Activated naive CD4-positive, alpha-beta T cell treated with anti-CD3 and anti-CD28 coated beads, Interleukin-2, amount 50 U/mL, for 72 hours (primary cell): ENCODE measurements around the gene PKD1. TPM values are rescaled to one million over a fixed set of nuclear protein-coding genes. Genes with fewer than 3 reads are reported as not detected.
A peak's percentile ranks its signal among the peaks of the same experiment; 100 is the strongest.
"Not testable (repeated sequence)": the region's sequence is repeated elsewhere in the genome, so short reads cannot be mapped to it uniquely, and the experiment has no call there.

ENCODE experiments used
- ATAC-seq, 2 donors: fragments of 150-1000 bp; cut with Tn5 transposase; 2 replicates each; pipeline ENCODE4 v1.10.0; 2021; ENCODE audit warnings: mild to moderate bottlenecking in 2 of 2, moderate library complexity in 2 of 2
- DNase-seq, 2 donors: peaks; one replicate each; pipeline ENCODE4 v3.0.0; 2021 to 2022; ENCODE audit warnings: low spot score in 2 of 2
- H3K27ac Mint-ChIP-seq, 2 donors: one replicate each; pipeline ENCODE4 v1.8.0; 2022; ENCODE audit warnings: mild to moderate bottlenecking in 2 of 2, mixed read lengths in 2 of 2
- H3K36me3 Mint-ChIP-seq, 2 donors: one replicate each; pipeline ENCODE4 v1.8.0; 2022; ENCODE audit warnings: mixed read lengths in 2 of 2
- H3K9me3 Mint-ChIP-seq, 2 donors: one replicate each; pipeline ENCODE4 v1.8.0; 2022; ENCODE audit warnings: mixed read lengths in 2 of 2
- total RNA-seq, 2 donors: library from RNA; stranded (reverse); gene quantifications; one replicate each; pipeline ENCODE4 v1.2.3, GENCODE V29; 2022

The PKD1 gene
- total RNA-seq, 2 donors from 2014 or later, result 77.0 to 87.6 TPM

- no peaks in the 10 kb centered on the region for H3K9me3 Mint-ChIP-seq
- no peak overlapping the region for H3K27ac Mint-ChIP-seq
- no peaks in the 10 kb centered on the region for H3K36me3 Mint-ChIP-seq
- DNase-seq, result no peak
- ATAC-seq, result no peak
These were observed 10.1 kb upstream of the PKD1 start for GRCh38 chr16:2145843-2146242.

DNA sequence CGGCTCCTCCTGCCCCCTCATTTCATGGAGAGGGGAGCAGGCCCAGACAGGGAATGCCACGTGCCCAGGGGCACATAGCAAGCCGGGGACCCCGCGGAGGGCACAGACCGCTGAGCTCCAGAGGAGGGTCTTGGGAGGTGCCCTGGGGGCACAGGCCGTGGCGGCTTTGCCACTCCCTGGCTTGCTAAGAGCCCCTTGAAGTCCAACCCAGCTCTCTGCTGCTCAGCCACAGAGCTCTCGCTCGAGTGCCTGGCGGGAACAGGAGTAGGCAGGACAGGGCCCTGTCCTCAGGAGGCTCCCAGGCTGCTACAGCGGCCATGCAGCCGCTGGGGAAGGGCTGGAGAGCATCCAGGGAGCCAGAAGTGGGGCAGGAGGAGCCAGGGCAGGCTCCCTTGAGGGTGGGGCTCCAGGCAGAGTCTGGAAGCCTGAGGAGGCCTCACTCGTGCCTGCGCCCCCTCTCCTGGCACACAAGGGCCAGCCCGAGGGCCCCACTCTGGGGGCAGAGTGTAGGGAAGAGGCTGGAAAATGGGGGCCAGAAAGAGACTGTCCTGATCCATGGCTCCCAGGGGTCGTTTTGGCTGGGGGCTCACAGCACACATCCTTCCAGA, 8.3 kb upstream of the PKD1 start:
- no peaks in the 10 kb centered on the region for H3K36me3 Mint-ChIP-seq
- no peaks in the 10 kb centered on the region for H3K9me3 Mint-ChIP-seq
- no peak for DNase-seq
- ATAC-seq, result no peak
- H3K27ac Mint-ChIP-seq, result no peak overlapping the region

DNA sequence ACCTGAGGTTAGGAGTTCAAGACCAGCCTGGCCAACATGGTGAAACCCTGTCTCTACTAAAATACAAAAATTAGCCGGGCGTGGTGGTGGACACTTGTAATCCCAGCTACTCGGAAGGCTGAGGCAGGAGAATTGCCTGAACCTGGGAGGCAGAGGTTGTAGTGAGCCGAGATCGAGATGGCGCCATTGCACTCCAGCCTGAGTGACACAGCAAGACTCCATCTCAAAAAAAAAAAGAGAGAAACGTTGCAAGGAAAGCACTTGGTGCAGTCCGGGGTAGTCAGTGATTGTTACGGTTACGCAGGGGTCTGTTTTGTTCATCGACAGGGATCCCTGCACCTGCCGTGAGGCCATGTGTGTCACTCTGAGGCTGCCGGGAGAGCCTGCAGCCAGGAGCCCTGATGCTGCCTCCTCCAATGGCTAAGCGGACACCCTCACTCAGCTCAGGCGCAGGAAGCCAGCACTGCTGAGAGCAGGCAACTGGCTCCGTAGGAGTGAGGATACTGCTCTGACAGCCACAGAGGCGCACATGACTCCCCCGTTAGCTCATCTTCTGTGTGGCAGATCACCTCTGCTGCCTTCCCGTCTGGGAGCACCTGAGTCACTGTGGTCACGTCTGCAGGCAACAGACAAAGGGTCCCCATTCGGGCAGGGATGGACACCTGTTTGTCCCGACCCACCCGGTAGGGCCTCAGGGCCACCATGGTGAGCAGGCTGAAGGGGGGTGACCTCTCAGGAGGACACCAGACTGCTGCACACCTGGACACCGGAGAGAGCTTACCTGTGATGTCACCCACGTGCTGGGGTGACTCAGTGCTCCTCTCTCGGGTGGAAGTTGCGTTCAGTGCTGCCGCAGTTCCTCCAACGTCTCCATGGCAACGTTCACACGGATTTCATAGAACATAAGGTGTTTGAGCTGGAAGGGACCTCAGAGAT, 7.5 kb upstream of the PKD1 start:
- H3K27ac Mint-ChIP-seq, result no peak overlapping the region
- ATAC-seq (peak in 1 of 2 donors; percentile 17), DNase-seq (no peak)

GRCh38 chr16:2135071-2135470, 627 bp downstream of the PKD1 start:
- H3K9me3 Mint-ChIP-seq, result not testable (repeated sequence)

More for the DNA sequence above, 7.5 kb upstream of the PKD1 start:
- Mint-ChIP-seq H3K9me3 (no peaks in the 10 kb centered on the region), H3K36me3 (no peaks in the 10 kb centered on the region)

DNA sequence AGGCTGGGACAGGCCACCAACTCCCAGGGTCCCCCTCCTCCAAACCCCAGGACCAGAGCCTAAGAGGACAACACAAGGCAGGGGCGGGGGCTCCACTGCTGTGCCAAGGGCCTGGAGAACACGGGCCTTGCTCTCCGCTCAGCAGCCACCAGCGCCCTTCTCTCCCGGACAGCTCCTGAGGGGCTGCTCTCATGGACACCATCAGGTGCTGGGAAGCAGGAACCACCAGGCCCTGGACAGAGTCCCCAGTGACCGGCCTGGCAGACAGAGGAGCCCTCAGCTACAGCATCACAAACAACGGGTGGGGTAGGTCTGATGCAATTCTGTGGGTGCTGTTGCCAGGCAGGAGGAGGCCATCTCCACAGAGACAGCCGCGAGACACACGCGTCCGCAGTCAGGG, 1.9 kb downstream of the PKD1 start:
- not testable (repeated sequence) for DNase-seq, H3K27ac Mint-ChIP-seq, ATAC-seq, H3K36me3 Mint-ChIP-seq, H3K9me3 Mint-ChIP-seq

More at GRCh38 chr16:2135071-2135470, 627 bp downstream of the PKD1 start:
- not testable (repeated sequence) for DNase-seq, ATAC-seq, H3K36me3 Mint-ChIP-seq
- H3K27ac Mint-ChIP-seq, result peak overlapping the region; percentile 39 to 85

DNA sequence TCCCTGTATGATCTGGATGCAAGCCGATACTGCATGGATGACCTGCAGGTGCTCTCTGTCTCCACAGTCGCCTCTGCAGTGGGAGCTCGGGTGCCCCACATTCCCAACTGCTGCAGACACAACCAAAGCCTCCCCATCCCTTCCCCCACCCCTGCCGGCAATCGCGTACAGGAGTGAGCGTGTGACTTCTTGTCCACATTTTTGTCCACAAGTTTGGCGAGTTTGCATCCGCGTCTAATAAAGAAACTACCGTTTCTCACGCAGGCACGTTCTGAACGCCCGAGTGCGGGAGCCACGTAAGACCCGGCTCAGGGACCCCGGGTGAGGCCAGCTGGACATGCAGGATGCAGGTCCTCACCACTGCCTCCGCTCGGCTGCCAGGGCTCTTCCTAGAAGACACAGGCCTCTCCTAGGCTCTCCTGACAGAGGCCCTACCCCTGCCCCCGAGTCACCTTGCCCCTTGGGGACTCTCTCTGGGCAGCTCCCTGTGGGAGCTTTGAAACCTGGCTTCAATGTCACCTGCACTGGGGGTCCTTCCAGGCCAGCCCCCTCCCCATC, 5.7 kb downstream of the PKD1 start:
- ATAC-seq, DNase-seq, H3K9me3 Mint-ChIP-seq, H3K27ac Mint-ChIP-seq, H3K36me3 Mint-ChIP-seq: not testable (repeated sequence)

GRCh38 chr16:2129251-2129650, 6.4 kb downstream of the PKD1 start:
- ATAC-seq, H3K9me3 Mint-ChIP-seq, H3K27ac Mint-ChIP-seq: not testable (repeated sequence)

DNA sequence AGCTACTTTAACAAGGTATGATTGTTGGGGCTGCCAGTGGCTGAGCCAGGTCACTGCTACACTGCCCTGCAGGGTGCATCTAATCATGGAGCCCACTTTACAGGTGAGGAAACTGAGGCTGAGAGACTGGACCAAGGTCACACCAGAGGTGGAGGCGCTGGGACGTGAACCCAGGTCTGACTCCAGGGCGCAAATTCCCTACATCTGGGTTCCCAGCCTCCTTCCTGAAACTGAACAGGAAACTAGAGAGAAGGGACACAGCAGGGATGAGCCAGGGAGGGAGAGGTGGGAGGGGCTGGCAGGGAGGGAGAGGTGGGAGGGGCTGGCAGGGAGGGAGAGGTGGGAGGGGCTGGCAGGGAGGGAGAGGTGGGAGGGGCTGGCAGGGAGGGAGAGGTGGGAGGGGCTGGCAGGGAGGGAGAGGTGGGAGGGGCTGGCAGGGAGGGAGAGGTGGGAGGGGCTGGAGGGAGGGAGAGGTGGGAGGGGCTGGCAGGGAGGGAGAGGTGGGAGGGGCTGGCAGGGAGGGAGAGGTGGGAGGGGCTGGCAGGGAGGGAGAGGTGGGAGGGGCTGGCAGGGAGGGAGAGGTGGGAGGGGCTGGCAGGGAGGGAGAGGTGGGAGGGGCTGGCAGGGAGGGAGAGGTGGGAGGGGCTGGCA, 7.9 kb downstream of the PKD1 start:
- not testable (repeated sequence) for DNase-seq

More at GRCh38 chr16:2129251-2129650, 6.4 kb downstream of the PKD1 start:
- not testable (repeated sequence) for H3K36me3 Mint-ChIP-seq, DNase-seq

DNA sequence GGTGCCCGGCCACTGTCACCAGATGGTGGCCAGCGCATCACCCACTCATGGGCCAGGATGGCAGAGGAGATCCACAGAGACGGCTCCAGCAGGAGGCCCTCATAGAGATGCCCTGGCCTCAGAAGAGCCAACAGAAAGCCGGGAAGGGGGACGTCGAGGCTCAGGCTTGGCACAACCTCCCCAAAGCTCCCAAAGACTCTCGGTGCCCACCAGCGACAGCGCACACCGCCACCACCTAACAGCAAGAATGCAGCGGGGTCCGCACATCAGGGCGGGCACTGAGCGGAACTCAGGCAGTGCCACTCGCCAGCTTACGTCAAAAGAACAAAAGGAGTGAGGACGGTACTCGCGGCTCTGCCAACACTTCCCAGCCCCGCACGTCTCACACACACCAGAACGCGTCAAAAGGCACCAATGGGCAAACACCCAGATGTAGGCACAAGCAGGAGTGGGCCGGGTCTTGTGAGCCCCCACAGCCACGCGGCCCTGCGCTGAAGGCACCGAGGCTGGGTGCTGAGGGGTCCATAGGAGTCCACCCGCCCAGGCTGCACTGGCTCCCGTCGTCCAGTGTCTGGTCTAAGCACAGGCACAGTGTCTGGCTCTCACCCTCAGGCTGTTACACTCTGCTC, 8.7 kb downstream of the PKD1 start:
- not testable (repeated sequence) for H3K9me3 Mint-ChIP-seq, H3K36me3 Mint-ChIP-seq, DNase-seq
- ATAC-seq, result peak; percentile 2 to 13
- peak overlapping the region in 1 of 2 donors; percentile 35 for H3K27ac Mint-ChIP-seq

More for the DNA sequence above, 7.9 kb downstream of the PKD1 start:
- not testable (repeated sequence) for H3K36me3 Mint-ChIP-seq, H3K9me3 Mint-ChIP-seq
- ATAC-seq, result peak; percentile 2 to 3
- peak overlapping the region in 1 of 2 donors; percentile 35 for H3K27ac Mint-ChIP-seq

DNA sequence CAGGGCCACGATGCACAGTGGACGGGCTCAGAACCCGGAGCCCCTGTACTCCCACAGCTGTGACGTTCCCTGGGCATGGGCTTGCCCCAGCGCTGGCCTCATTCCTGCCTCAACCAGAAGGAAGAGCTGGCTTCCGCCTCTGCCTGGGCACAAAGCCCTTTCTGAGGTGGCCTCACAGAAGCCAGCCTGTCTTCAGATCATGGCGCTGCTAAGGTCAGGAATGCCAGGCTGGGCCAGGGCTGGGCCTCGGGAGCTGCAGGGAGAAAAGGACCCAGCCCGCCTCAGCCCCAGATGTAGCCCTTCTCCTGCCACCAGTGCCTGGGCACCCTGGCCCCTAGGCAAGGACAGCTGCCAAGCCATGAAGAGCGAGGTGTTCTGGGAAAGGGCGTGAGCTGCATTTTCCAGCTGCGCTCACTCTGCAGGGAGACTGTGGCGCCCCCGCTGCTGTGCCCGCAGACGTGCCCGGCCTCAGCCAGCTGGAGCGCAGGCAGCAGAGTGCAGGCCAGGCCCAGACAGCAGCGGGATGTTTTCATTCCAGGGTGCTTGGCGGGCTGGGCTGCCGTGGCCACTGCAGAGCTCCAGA, 9.4 kb downstream of the PKD1 start:
- not testable (repeated sequence) for H3K36me3 Mint-ChIP-seq, H3K27ac Mint-ChIP-seq, H3K9me3 Mint-ChIP-seq, ATAC-seq, DNase-seq

GRCh38 chr16:2125609-2126008, 10.1 kb downstream of the PKD1 start:
- not testable (repeated sequence) for DNase-seq, H3K36me3 Mint-ChIP-seq, H3K27ac Mint-ChIP-seq, ATAC-seq, H3K9me3 Mint-ChIP-seq

DNA sequence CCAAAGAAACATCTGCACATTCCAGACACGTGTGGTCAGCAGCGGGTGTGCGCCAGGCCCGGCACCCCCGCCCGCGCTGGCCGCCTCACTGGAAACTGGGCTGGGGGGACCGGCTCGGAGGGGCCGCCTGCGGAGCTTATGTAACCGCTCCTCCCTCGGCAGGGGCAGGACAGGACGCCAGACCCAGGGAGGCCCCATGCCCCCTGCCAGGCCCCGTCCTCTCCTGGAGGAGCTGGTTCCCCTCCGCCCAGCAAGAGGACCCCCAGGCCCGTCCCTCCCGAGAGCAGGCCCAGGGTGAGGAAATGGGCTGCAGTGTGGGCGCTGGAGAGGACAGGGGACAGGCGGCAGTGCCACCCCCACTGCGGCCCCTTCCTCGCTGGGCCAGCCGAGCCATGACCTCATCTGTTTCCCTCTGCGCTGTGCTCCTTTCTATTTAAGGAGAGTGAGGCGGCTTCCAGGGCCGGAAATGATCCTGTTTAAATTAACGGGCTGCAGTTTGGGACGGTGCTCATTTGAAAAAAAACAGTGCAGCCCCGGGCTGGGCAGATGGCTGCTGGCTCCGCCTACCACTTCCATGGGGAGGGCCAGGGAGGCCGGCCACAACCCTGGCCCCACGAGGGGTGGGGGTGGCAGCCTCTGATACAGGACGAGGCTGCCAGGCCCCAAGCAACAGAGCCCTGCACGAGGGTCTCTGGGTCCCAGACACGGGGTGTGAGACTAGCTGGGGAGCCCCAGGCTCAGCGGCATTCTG, 10.8 kb downstream of the PKD1 start:
- H3K27ac Mint-ChIP-seq, H3K9me3 Mint-ChIP-seq, H3K36me3 Mint-ChIP-seq, ATAC-seq, DNase-seq: not testable (repeated sequence)

GRCh38 chr16:2124377-2124693, 11.4 kb downstream of the PKD1 start:
- not testable (repeated sequence) for H3K36me3 Mint-ChIP-seq, H3K9me3 Mint-ChIP-seq, H3K27ac Mint-ChIP-seq, DNase-seq, ATAC-seq

DNA sequence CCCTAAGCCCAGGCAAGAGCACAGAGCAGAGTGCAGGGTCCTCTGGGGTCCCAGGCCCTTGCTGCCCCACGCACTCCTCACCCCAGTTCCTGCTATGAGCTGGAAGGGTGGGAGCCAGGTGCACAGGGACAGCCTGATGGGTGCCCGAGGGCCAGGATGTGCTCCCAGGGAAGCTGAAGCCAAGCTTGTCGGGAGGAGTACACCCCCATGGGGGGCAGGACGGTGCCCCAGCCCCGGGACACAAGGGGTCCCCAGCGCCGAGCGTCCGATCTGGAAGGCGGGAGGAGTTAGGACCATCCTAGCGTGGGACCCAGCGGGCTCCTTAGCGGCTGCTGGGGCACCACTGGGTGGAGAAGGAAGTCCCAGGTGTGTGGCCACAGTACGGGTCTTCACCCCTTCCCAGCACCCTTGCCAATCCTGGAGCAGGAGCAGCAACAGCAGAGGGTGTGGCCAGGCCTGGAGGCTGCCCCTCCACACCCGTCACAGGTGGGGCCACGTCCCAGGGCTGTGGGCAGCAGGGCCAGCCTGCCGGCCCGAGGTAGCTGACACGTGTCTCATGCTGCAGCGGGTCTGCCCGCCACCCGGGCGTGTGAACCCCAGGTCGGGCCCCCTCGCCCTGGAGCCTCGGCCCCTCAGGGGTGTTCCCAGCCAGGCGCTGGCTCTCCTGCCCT, 11.9 kb downstream of the PKD1 start:
- not testable (repeated sequence) for DNase-seq, H3K36me3 Mint-ChIP-seq, H3K27ac Mint-ChIP-seq, ATAC-seq, H3K9me3 Mint-ChIP-seq
